ENCODE data around the gene VIT.

DNA sequence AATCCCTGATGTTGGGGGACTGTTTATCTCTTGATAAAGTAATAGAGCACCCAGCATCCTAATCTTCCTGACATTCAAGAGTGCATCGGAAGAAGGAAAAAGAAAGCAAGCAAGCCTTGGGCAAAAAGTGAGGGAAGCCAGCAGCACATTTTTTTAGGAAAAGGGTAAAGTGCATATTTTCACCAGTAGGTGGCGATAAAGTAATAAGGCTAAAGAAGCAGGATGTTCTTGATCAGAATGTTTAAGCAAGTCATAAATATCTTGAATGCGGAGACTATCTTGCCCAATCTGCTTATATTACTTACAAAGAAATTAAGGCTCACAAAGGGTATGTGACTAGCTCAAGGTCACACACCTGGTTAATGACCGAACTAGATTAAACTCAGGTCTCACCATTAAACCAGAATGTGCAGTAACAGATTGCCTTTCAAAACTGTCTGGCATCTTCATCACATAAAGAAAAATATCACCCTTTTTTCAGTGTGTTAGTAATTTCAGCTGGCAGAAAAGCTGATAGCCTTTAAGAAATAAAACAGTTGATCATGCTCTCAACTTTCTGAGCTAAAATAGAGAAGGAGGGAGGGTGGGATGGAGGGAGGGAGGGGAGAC is 83.8 kb downstream of the VIT start:
- TF ChIP-seq POLR2AphosphoS5 (IDR thresholded peaks at IDR 0.05): peak; percentile 27
- TF ChIP-seq POLR2A (IDR thresholded peaks at IDR 0.05): no peak
- TF ChIP-seq, protein P1, sequence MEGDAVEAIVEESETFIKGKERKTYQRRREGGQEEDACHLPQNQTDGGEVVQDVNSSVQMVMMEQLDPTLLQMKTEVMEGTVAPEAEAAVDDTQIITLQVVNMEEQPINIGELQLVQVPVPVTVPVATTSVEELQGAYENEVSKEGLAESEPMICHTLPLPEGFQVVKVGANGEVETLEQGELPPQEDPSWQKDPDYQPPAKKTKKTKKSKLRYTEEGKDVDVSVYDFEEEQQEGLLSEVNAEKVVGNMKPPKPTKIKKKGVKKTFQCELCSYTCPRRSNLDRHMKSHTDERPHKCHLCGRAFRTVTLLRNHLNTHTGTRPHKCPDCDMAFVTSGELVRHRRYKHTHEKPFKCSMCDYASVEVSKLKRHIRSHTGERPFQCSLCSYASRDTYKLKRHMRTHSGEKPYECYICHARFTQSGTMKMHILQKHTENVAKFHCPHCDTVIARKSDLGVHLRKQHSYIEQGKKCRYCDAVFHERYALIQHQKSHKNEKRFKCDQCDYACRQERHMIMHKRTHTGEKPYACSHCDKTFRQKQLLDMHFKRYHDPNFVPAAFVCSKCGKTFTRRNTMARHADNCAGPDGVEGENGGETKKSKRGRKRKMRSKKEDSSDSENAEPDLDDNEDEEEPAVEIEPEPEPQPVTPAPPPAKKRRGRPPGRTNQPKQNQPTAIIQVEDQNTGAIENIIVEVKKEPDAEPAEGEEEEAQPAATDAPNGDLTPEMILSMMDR (IDR thresholded peaks at IDR 0.05): peak; percentile 79 to 85 (median 81)

All from prostate gland (tissue), 2 donors.